CD4-positive, alpha-beta T cell (primary cell): ENCODE measurements around the gene CAMK4. TPM values are rescaled to one million over a fixed set of nuclear protein-coding genes. Genes with fewer than 3 reads are reported as not detected.

Experiments
- ATAC-seq: fragments of 200-7000 bp; cut with Tn5 transposase; one replicate; pipeline ENCODE4 v1.10.0; 2022; ENCODE audit warnings: mild to moderate bottlenecking; ENCODE audit not compliant: poor library complexity
- CTCF ChIA-PET: fragments of 350-600 bp; sonication (Branson Sonifier 250); formaldehyde crosslinking; loops from one replicate; lab custom pipeline; 2021; ENCODE audit warnings: antibody characterized with exemption, inconsistent platforms; lab: Charles Lee
- POLR2A ChIA-PET: fragments of 350-600 bp; sonication (Branson Sonifier 250); formaldehyde crosslinking; loops from one replicate; lab custom pipeline; 2021; ENCODE audit warnings: antibody characterized with exemption, inconsistent platforms; lab: Charles Lee
- DNase-seq, 14 experiments: peaks; one replicate each; pipeline ENCODE4 v3.0.0-alpha.2; 2013 to 2020; ENCODE audit warnings: mixed read lengths in 2 of 14
- H3K27ac ChIP-seq, 2 donors: one replicate each; pipeline versions ENCODE4 v1.5.1 to v1.7.0; 2013; ENCODE audit warnings: low read length in 2 of 2, low read depth in 1 of 2, mild to moderate bottlenecking in 1 of 2
- H3K27me3 ChIP-seq, 2 experiments: 1 replicate in 1 of 2; 2 replicates in 1 of 2; pipeline versions ENCODE4 v1.6.1 to v1.7.0; 2013; ENCODE audit warnings: low read length in 2 of 2, control low read depth in 1 of 2, mild to moderate bottlenecking in 1 of 2, moderate library complexity in 1 of 2; ENCODE audit not compliant: insufficient read depth in 2 of 2, control insufficient read depth in 1 of 2
- H3K36me3 ChIP-seq: one replicate; pipeline ENCODE4 v1.6.1; 2013; ENCODE audit warnings: low read length, control low read depth; ENCODE audit not compliant: insufficient read depth
- H3K4me1 ChIP-seq: one replicate; pipeline ENCODE4 v1.6.1; 2013; ENCODE audit warnings: low read length, control low read depth; ENCODE audit not compliant: insufficient read depth
- H3K4me3 ChIP-seq: one replicate; pipeline ENCODE4 v1.5.1; 2013; ENCODE audit warnings: mild to moderate bottlenecking, low read length, moderate library complexity
- H3K9me3 ChIP-seq, 2 experiments: 1 replicate in 1 of 2; 2 replicates in 1 of 2; pipeline versions ENCODE4 v1.6.1 to v1.7.0; 2013; ENCODE audit warnings: low read length in 2 of 2, mild to moderate bottlenecking in 2 of 2, control low read depth in 1 of 2, moderate library complexity in 1 of 2; ENCODE audit not compliant: control insufficient read depth in 1 of 2, insufficient read depth in 1 of 2
- H3K27ac Mint-ChIP-seq: one replicate; pipeline ENCODE4 v1.8.0; 2020; ENCODE audit warnings: mixed read lengths
- H3K27me3 Mint-ChIP-seq: one replicate; pipeline ENCODE4 v1.8.0; 2021; ENCODE audit warnings: mixed read lengths
- H3K36me3 Mint-ChIP-seq: one replicate; pipeline ENCODE4 v1.8.0; 2021; ENCODE audit warnings: low read depth, mixed read lengths
- H3K4me1 Mint-ChIP-seq: one replicate; pipeline ENCODE4 v1.8.0; 2021; ENCODE audit warnings: low read depth, mixed read lengths
- H3K4me3 Mint-ChIP-seq: one replicate; pipeline ENCODE4 v1.8.0; 2020; ENCODE audit warnings: mild to moderate bottlenecking, mixed read lengths
- H3K9me3 Mint-ChIP-seq: one replicate; pipeline ENCODE4 v1.8.0; 2020; ENCODE audit warnings: mixed read lengths
- intact Hi-C, 2 experiments: fragments of 100-400 bp; cut with DNase I in 1 of 2; cut with micrococcal nuclease in 1 of 2; formaldehyde crosslinking; loops; one replicate each; pipeline versions ENCODE4 v1.15.1 to v1.9.0; 2023 to 2025; cut with DNase I, micrococcal nuclease
- total RNA-seq, 174 experiments: library from RNA in 2 of 174; stranded (reverse) in 2 of 174; gene quantifications; one replicate each; pipeline ENCODE4 v1.2.3 and lab custom pipeline; 2021 to 2026
- TF ChIP-seq, protein P1 (sequence below): fragments of 200-600 bp; IDR thresholded peaks from one replicate; pipeline ENCODE4 v1.8.0; 2022; ENCODE audit warnings: antibody characterized with exemption, mild to moderate bottlenecking

CAMK4 gene
- total RNA-seq, 2 experiments from 2014 or later: 202 to 225 TPM

GRCh38 chr5:111360173-111360572 is 136.0 kb downstream of the CAMK4 start:
- Histone ChIP-seq H3K4me3 (no peak overlapping the region), H3K27me3 (no peaks in the 10 kb centered on the region), H3K36me3 (peaks cover 28% of the 10 kb centered on the region), H3K4me1 (peaks cover 5% of the 10 kb centered on the region), H3K9me3 (no peaks in the 10 kb centered on the region), H3K27ac (no peak overlapping the region)
- Mint-ChIP-seq H3K27me3 (no peaks in the 10 kb centered on the region), H3K4me1 (peaks cover 78% of the 10 kb centered on the region), H3K9me3 (peaks cover 5% of the 10 kb centered on the region), H3K36me3 (peaks cover 70% of the 10 kb centered on the region), H3K27ac (peak overlapping the region; percentile 14), H3K4me3 (no peak overlapping the region)
- DNase-seq: no peak
- CTCF ChIA-PET: interaction anchor here (1.0 kb wide), 3 partner anchors 12 to 137 kb away, joined by 3 read pairs; no protein-coding TSS in a partner anchor
- ATAC-seq: no peak
- TF ChIP-seq, protein P1, sequence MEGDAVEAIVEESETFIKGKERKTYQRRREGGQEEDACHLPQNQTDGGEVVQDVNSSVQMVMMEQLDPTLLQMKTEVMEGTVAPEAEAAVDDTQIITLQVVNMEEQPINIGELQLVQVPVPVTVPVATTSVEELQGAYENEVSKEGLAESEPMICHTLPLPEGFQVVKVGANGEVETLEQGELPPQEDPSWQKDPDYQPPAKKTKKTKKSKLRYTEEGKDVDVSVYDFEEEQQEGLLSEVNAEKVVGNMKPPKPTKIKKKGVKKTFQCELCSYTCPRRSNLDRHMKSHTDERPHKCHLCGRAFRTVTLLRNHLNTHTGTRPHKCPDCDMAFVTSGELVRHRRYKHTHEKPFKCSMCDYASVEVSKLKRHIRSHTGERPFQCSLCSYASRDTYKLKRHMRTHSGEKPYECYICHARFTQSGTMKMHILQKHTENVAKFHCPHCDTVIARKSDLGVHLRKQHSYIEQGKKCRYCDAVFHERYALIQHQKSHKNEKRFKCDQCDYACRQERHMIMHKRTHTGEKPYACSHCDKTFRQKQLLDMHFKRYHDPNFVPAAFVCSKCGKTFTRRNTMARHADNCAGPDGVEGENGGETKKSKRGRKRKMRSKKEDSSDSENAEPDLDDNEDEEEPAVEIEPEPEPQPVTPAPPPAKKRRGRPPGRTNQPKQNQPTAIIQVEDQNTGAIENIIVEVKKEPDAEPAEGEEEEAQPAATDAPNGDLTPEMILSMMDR: no peak
- intact Hi-C loops: no loop called here
- POLR2A ChIA-PET: no interaction called here

DNA sequence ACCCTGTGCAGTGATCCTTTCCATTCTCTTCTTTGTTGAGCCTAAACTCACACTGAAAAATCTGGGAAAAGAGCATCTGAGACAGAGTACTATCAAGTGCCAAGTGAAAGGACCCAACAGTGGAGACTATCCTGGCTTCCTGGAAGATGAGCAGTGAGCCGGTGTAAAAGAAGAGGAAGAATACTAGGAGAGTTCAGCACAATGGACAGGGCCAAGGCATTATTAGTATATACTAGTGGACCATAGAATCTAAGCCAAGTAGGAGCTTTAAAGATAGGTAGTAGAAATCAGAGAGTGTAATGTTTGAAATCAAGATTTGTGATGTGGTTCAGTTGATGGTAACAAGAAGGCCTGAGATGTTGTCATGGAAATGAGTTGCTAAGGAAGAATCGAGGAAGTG is 140.8 kb downstream of the CAMK4 start:
- peaks cover 29% of the 10 kb centered on the region for H3K36me3 ChIP-seq
- peaks cover 5% of the 10 kb centered on the region for H3K4me1 ChIP-seq
- peaks cover 74% of the 10 kb centered on the region for H3K36me3 Mint-ChIP-seq
- no peaks in the 10 kb centered on the region for H3K27me3 ChIP-seq
- ChIA-PET CTCF (no interaction called here), POLR2A (no interaction called here)
- no peaks in the 10 kb centered on the region for H3K9me3 Mint-ChIP-seq
- peaks cover 78% of the 10 kb centered on the region for H3K4me1 Mint-ChIP-seq
- H3K27me3 Mint-ChIP-seq: no peaks in the 10 kb centered on the region
- H3K27ac Mint-ChIP-seq: peak overlapping the region; percentile 14
- intact Hi-C loops: no loop called here
- DNase-seq (peak in 1 of 14 experiments; percentile 8), ATAC-seq (no peak)
- no peak overlapping the region for H3K4me3 Mint-ChIP-seq
- H3K4me3 ChIP-seq: no peak overlapping the region
- TF ChIP-seq, protein P1: no peak
- no peaks in the 10 kb centered on the region for H3K9me3 ChIP-seq
- H3K27ac ChIP-seq: no peak overlapping the region

GRCh38 chr5:111366388-111366787 is 142.2 kb downstream of the CAMK4 start:
- H3K4me3 ChIP-seq: no peak overlapping the region
- no peak overlapping the region for H3K27ac ChIP-seq
- no peaks in the 10 kb centered on the region for H3K27me3 ChIP-seq
- H3K4me1 ChIP-seq: peaks cover 5% of the 10 kb centered on the region
- POLR2A ChIA-PET: no interaction called here
- Mint-ChIP-seq H3K4me3 (no peak overlapping the region), H3K27ac (no peak overlapping the region), H3K4me1 (peaks cover 75% of the 10 kb centered on the region), H3K36me3 (peaks cover 75% of the 10 kb centered on the region), H3K9me3 (no peaks in the 10 kb centered on the region), H3K27me3 (no peaks in the 10 kb centered on the region)
- intact Hi-C loops: no loop called here
- no peaks in the 10 kb centered on the region for H3K9me3 ChIP-seq
- TF ChIP-seq, protein P1: no peak
- ATAC-seq: no peak
- DNase-seq: no peak
- peaks cover 27% of the 10 kb centered on the region for H3K36me3 ChIP-seq
- CTCF ChIA-PET: no interaction called here
